ENCODE measurements around the gene AFF2.

DNA sequence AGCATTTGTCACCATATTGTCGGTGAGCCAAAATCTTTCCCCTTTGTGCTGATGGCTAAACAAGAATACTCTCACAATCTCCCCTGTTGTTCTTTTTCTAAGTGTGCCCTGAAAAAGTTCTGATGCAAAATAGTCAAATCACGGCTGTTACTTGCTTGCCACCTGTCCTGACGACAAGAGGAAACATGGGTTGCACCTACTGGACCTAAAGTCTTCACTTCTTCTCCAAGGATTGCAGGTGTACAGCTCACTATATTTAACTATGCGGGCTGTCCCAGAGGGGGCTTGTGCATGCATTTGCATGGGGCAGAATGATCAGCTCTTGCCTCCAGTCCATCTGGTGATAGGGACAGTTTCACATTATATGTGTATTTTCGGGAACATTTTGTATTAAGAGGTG is 21.6 kb downstream of the AFF2 start:
- TF ChIP-seq POLR2AphosphoS5 (IDR thresholded peaks at IDR 0.05; ENCODE audit: low read depth, low read length): no peak
- no peak for TF ChIP-seq POLR2A (IDR thresholded peaks at IDR 0.05; ENCODE audit: low read depth, low read length)
- no peak for TF ChIP-seq TAF1 (IDR thresholded peaks at IDR 0.05; ENCODE audit: borderline replicate concordance, low read depth, low read length)

Measured in GM12892 (cell line).